ENCODE data around the gene PTPRD.

PTPRD gene

GRCh38 chr9:8613346-8613825 is 1999.4 kb downstream of the PTPRD start:
- Histone ChIP-seq H3K27ac (ENCODE audit: low read depth, low read length) (no peak overlapping the region), H3K4me3 (ENCODE audit: low read length) (no peak overlapping the region), H3K4me1 (ENCODE audit: control insufficient read depth, low read length) (no peaks in the 10 kb centered on the region), H3K36me3 (ENCODE audit: control insufficient read depth, low read length) (no peaks in the 10 kb centered on the region), H3K9me3 (ENCODE audit: control insufficient read depth, insufficient read depth, low read length) (no peaks in the 10 kb centered on the region), H3K27me3 (ENCODE audit: control insufficient read depth, low read length) (no peaks in the 10 kb centered on the region), H3F3A (ENCODE audit: control insufficient read depth, insufficient read depth) (no peaks in the 10 kb centered on the region), H4K20me1 (ENCODE audit: control insufficient read depth, insufficient read depth, low read depth, low read length) (no peaks in the 10 kb centered on the region), H3K4me2 (ENCODE audit: low read length) (no peak overlapping the region), H3K9me2 (replicated peaks; ENCODE audit: control insufficient read depth, low read length) (no peaks in the 10 kb centered on the region), H3K79me2 (ENCODE audit: control insufficient read depth, low read length) (no peaks in the 10 kb centered on the region)
- TF ChIP-seq EZH2phosphoT487 (IDR thresholded peaks at IDR 0.05; ENCODE audit: borderline replicate concordance, low read length) (no peak), CTCF (IDR thresholded peaks at IDR 0.05; ENCODE audit: low read depth, low read length, poor library complexity, severe bottlenecking) (no peak)

- Histone ChIP-seq H3K4me3 (ENCODE audit: low read length) (no peak overlapping the region), H3K9me2 (replicated peaks; ENCODE audit: control insufficient read depth, low read length) (no peaks in the 10 kb centered on the region), H3K79me2 (ENCODE audit: control insufficient read depth, low read length) (no peaks in the 10 kb centered on the region), H3F3A (ENCODE audit: control insufficient read depth, insufficient read depth) (no peaks in the 10 kb centered on the region), H3K36me3 (ENCODE audit: control insufficient read depth, low read length) (no peaks in the 10 kb centered on the region), H4K20me1 (ENCODE audit: control insufficient read depth, insufficient read depth, low read depth, low read length) (no peaks in the 10 kb centered on the region), H3K27me3 (ENCODE audit: control insufficient read depth, low read length) (no peaks in the 10 kb centered on the region), H3K9me3 (ENCODE audit: control insufficient read depth, insufficient read depth, low read length) (no peaks in the 10 kb centered on the region), H3K27ac (ENCODE audit: low read depth, low read length) (no peak overlapping the region), H3K4me2 (ENCODE audit: low read length) (no peak overlapping the region), H3K4me1 (ENCODE audit: control insufficient read depth, low read length) (no peaks in the 10 kb centered on the region)
- TF ChIP-seq EZH2phosphoT487 (IDR thresholded peaks at IDR 0.05; ENCODE audit: borderline replicate concordance, low read length) = no peak
- no peak for TF ChIP-seq CTCF (IDR thresholded peaks at IDR 0.05; ENCODE audit: low read depth, low read length, poor library complexity, severe bottlenecking)
Observed at GRCh38 chr9:8611153-8611552, 2001.6 kb downstream of the PTPRD start.

- Histone ChIP-seq H3K27ac (ENCODE audit: low read depth, low read length) (no peak overlapping the region), H3K27me3 (ENCODE audit: control insufficient read depth, low read length) (no peaks in the 10 kb centered on the region)
Observed at GRCh38 chr9:8610256-8610655, 2002.5 kb downstream of the PTPRD start.

More at GRCh38 chr9:8610256-8610655, 2002.5 kb downstream of the PTPRD start:
- Histone ChIP-seq H3F3A (ENCODE audit: control insufficient read depth, insufficient read depth) (no peaks in the 10 kb centered on the region), H3K4me1 (ENCODE audit: control insufficient read depth, low read length) (no peaks in the 10 kb centered on the region), H3K4me3 (ENCODE audit: low read length) (no peak overlapping the region), H3K79me2 (ENCODE audit: control insufficient read depth, low read length) (no peaks in the 10 kb centered on the region), H3K4me2 (ENCODE audit: low read length) (no peak overlapping the region), H3K36me3 (ENCODE audit: control insufficient read depth, low read length) (no peaks in the 10 kb centered on the region), H3K9me2 (replicated peaks; ENCODE audit: control insufficient read depth, low read length) (no peaks in the 10 kb centered on the region), H3K9me3 (ENCODE audit: control insufficient read depth, insufficient read depth, low read length) (no peaks in the 10 kb centered on the region), H4K20me1 (ENCODE audit: control insufficient read depth, insufficient read depth, low read depth, low read length) (no peaks in the 10 kb centered on the region)
- TF ChIP-seq EZH2phosphoT487 (IDR thresholded peaks at IDR 0.05; ENCODE audit: borderline replicate concordance, low read length) (no peak), CTCF (IDR thresholded peaks at IDR 0.05; ENCODE audit: low read depth, low read length, poor library complexity, severe bottlenecking) (no peak)

Measured in DOHH2 (cell line).